Breast epithelium (tissue), 3 donors: Measurements from ENCODE around the gene HEPACAM2.

Source experiments
- CTCF ChIP-seq, 3 donors: fragments of 450-650 bp; IDR thresholded peaks; one replicate each; pipeline ENCODE4 v1.5.1; 2016 to 2017; ENCODE audit warnings: antibody characterized with exemption in 3 of 3, mild to moderate bottlenecking in 3 of 3, moderate library complexity in 3 of 3
- POLR2AphosphoS5 ChIP-seq, 3 donors: sonication (generic); formaldehyde crosslinking; IDR thresholded peaks; one replicate each; pipeline ENCODE4 v1.6.1; 2017; ENCODE audit warnings: antibody characterized with exemption in 3 of 3

- TF ChIP-seq CTCF (IDR thresholded peaks at IDR 0.05) (no peak), POLR2AphosphoS5 (IDR thresholded peaks at IDR 0.05) (no peak)
Observed at GRCh38 chr7:93140582-93141191, 85.6 kb downstream of the HEPACAM2 start.
